Measurements from ENCODE around the gene ATP13A2.
A peak's percentile ranks its signal among the peaks of the same experiment; 100 is the strongest.
"Not testable (repeated sequence)": the region's sequence is repeated elsewhere in the genome, so short reads cannot be mapped to it uniquely, and the experiment has no call there.

ATP13A2 gene

DNA sequence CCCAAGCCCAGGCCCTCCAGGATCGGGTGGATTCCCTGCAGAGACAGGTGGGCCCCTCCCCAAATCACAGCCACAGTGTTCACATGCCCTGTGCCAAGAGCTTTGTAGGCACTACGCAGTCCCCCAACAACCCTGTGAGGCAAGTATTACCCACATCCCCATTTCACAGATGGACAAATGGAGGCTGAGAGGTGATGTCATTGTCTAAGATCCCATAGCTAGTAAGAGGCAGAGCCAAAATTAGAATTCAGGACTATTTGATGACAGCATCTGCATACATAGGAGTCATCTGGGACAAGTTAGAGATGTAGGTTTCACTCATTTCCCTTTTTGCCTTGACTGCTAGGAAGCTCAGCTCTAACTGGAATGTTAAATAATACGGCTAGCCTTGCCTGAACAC is 43.4 kb downstream of the ATP13A2 start:
- no peak for TF ChIP-seq CTCF (IDR thresholded peaks at IDR 0.05; ENCODE audit: control insufficient read depth, insufficient read depth, low read depth, low read length, missing control alignments)
- H3K4me3 ChIP-seq (ENCODE audit: control insufficient read depth, low read depth, low read length): no peak overlapping the region
- DNase-seq (ENCODE audit: low read depth): no peak

DNA sequence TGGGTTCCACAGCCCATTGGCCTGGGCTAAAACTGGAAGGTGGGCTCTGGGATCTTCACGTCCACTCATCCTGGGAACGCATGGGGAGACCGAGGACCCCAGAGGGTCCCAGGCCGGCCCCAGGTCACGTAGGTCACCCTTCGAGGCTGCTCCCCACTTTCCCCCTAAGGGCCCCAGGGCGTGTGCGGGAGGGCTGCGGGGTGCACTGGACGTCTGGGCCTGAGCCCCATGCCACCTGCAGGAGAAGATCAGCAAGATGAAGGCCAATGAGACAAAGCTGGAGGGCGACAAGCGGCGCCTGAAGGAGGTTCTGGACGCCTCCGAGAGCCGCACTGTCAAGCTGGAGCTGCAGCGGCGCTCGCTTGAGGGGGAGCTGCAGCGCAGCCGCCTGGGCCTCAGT is 43.8 kb downstream of the ATP13A2 start:
- no peak overlapping the region for H3K4me3 ChIP-seq (ENCODE audit: control insufficient read depth, low read depth, low read length)
- no peak for DNase-seq (ENCODE audit: low read depth)
- no peak for TF ChIP-seq CTCF (IDR thresholded peaks at IDR 0.05; ENCODE audit: control insufficient read depth, insufficient read depth, low read depth, low read length, missing control alignments)

GRCh38 chr1:16967095-16967575 is 44.6 kb downstream of the ATP13A2 start:
- no peak for TF ChIP-seq CTCF (IDR thresholded peaks at IDR 0.05; ENCODE audit: control insufficient read depth, insufficient read depth, low read depth, low read length, missing control alignments)

DNA sequence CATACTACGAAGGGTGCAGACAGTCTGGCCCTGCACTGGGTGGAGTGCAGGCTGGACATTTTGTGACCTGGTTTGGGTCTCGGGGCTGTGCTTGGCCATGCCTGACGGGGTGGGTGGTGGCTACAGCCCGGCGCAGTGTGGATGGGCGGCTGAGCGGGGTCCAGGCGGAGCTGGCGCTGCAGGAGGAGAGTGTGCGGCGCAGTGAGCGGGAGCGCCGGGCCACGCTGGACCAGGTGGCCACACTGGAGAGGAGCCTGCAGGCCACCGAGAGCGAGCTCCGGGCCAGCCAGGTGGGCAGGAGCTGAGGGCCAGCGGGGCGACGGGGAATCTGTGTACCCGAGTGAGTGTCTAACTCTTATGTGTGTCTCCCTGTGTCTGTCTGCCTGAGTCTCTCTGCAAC is 45.4 kb downstream of the ATP13A2 start:
- H3K4me3 ChIP-seq (ENCODE audit: control insufficient read depth, low read depth, low read length): no peak overlapping the region
- no peak for TF ChIP-seq CTCF (IDR thresholded peaks at IDR 0.05; ENCODE audit: control insufficient read depth, insufficient read depth, low read depth, low read length, missing control alignments)
- no peak for DNase-seq (ENCODE audit: low read depth)

More at GRCh38 chr1:16967095-16967575, 44.6 kb downstream of the ATP13A2 start:
- no peak for DNase-seq (ENCODE audit: low read depth)
- H3K4me3 ChIP-seq (ENCODE audit: control insufficient read depth, low read depth, low read length): no peak overlapping the region

DNA sequence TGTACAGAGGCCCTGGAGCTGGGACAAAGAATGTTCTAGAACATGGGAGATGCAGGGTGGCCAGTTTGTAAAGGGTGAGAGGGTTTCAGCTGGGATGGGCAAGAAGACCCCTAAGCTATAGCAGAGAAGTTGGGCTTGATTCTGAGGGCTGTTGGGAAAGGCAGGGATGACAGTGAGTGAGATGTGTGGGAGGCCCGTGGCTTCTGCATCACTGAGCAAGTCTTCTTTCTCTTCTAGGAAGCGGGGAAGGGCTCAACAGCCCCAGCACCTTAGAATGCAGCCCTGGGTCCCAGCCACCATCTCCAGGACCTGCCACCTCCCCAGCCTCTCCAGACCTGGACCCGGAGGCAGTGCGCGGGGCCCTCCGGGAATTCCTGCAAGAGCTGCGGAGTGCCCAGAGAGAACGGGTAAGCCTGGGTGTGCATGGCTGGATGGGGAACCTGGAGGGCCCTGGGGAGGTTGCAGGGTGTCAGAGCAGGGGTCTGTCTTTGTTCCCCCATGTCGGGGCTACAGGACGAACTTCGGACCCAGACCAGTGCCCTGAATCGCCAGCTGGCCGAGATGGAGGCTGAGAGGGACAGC is 46.2 kb downstream of the ATP13A2 start:
- no peak for DNase-seq (ENCODE audit: low read depth)
- no peak for TF ChIP-seq CTCF (IDR thresholded peaks at IDR 0.05; ENCODE audit: control insufficient read depth, insufficient read depth, low read depth, low read length, missing control alignments)
- no peak overlapping the region for H3K4me3 ChIP-seq (ENCODE audit: control insufficient read depth, low read depth, low read length)

DNA sequence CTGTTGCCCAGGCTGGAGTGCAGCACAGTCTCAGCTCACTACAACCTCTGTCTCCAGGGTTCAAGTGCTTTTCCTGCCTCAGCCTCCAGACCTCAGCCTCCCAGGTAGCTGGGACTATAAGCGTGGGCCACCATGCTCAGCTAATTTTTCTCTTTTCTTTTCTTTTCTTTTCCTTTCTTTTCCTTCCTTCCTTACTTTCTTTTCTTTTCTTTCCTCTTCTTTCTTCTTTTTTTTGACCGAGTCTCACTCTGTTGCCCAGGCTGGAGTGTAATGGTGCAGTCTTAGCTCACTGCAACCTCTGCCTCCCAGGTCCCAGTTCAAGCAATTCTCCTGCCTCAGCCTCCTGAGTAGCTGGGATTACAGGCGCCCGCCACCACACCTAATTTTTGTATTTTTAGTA is 47.6 kb downstream of the ATP13A2 start:
- H3K4me3 ChIP-seq (ENCODE audit: control insufficient read depth, low read depth, low read length); DNase-seq (ENCODE audit: low read depth): not testable (repeated sequence)

DNA sequence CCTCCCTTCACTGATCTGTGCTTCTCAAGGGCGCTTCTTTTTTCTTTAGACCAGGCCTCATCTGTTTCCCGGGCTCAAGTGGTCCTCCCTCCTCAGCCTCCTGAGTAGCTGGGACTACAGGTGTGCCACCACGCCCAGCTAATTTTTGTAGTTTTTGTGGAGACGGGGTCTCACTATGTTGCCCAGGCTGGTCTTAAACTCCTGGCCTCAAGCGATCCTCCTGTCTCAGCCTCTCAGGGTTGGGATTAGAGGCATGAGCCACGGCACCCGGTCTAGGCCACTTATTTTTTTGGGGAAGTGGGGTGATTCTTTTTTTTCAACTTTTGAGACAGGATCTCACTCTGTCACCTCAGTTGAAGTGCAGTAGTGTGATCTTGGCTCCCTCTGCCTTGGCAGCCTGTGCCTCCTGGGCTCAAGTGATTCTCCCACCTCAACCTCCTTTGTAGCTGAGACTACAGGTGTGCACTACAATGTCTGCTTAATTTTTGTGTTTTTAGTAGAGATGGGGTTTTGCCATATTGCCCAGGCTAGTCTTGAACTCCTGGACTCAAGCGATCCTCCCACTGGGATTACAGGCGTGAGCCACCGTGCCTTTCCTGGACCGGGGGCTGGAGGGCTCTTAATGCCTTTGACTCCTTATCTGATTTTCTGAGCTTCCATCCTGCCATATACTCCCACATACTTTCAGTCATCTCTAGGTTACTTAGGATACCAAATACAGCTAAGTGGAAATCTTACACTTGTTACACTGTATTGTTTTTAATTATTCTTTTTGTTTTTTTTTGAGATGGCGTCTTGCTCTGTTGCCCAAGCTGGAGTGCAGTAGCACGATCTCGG is 50.2 kb downstream of the ATP13A2 start:
- no peak for TF ChIP-seq CTCF (IDR thresholded peaks at IDR 0.05; ENCODE audit: control insufficient read depth, insufficient read depth, low read depth, low read length, missing control alignments)
- no peak for DNase-seq (ENCODE audit: low read depth)
- H3K4me3 ChIP-seq (ENCODE audit: control insufficient read depth, low read depth, low read length): peak overlapping the region; percentile 36
